HCT116 (cell line): ENCODE measurements around the gene SYN1.

ENCODE experiments used
- FOSL1 ChIP-seq: IDR thresholded peaks from 2 replicates; pipeline ENCODE4 v1.6.1; 2012; ENCODE audit warnings: low read depth
- JUND ChIP-seq: IDR thresholded peaks from 2 replicates; pipeline ENCODE4 v1.6.1; 2012
- POLR2A ChIP-seq: IDR thresholded peaks from 2 replicates; pipeline ENCODE4 v1.7.0; 2011; ENCODE audit warnings: borderline replicate concordance; ENCODE audit not compliant: insufficient read depth, insufficient read length; ENCODE audit errors: extremely low read depth
- SP1 ChIP-seq: IDR thresholded peaks from 2 replicates; pipeline ENCODE4 v1.6.1; 2012; ENCODE audit warnings: low read depth
- TF ChIP-seq, protein P1 (sequence below), 3 experiments: fragments of 200-600 bp in 1 of 3; sonication (generic) in 1 of 3; IDR thresholded peaks in 2 of 3; conservative IDR thresholded peaks in 1 of 3; 2 replicates each; pipeline ENCODE4 v1.5.1; 2012 to 2017; ENCODE audit warnings: low read depth in 2 of 3, low read length in 2 of 3, antibody characterized with exemption in 1 of 3, borderline replicate concordance in 1 of 3, control low read depth in 1 of 3, mild to moderate bottlenecking in 1 of 3, mixed read lengths in 1 of 3, mixed run types in 1 of 3, moderate library complexity in 1 of 3; ENCODE audit not compliant: insufficient read depth in 1 of 3
- TF ChIP-seq, protein P2 (sequence below): IDR thresholded peaks from 2 replicates; pipeline ENCODE4 v1.6.1; 2012

DNA sequence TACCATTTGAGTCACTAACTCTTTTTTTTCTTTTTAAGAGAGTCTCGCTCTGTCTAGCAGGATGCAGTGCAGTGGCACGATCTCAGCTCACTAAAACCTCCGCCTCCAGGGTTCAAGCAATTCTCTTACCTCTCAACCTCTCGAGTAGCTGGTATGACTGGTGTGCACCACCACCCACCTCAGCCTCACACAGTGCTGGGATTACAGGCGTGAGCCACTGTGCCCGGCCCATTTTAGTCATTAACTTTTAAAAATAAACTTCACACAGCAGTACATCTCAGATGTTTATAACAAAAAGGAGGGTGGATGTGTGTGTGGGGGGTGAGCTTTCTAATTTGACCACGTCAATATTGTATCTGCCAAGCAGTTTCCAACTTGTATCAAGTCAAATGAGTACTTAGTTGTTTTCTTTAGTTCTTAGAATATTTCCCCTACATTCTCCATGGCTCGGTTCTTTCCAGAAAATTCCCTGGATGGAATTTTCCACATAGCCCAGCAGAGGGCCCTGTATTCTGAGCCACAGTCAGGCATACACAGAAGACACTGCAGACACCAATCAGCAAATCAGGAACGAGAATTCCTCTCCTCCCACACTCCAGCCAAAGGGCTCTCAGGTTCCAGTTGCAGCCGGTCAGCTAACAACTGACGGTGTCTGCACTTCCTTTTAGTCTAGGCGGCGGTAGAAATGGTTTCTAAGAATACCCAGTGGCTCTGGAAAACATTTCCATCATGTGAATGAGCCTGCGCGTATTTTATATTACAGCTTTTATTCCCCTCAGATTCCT lies 78.7 kb downstream of the SYN1 start:
- TF ChIP-seq, protein P1, sequence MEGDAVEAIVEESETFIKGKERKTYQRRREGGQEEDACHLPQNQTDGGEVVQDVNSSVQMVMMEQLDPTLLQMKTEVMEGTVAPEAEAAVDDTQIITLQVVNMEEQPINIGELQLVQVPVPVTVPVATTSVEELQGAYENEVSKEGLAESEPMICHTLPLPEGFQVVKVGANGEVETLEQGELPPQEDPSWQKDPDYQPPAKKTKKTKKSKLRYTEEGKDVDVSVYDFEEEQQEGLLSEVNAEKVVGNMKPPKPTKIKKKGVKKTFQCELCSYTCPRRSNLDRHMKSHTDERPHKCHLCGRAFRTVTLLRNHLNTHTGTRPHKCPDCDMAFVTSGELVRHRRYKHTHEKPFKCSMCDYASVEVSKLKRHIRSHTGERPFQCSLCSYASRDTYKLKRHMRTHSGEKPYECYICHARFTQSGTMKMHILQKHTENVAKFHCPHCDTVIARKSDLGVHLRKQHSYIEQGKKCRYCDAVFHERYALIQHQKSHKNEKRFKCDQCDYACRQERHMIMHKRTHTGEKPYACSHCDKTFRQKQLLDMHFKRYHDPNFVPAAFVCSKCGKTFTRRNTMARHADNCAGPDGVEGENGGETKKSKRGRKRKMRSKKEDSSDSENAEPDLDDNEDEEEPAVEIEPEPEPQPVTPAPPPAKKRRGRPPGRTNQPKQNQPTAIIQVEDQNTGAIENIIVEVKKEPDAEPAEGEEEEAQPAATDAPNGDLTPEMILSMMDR (IDR thresholded peaks at IDR 0.05 in 2 of 3, conservative IDR thresholded peaks at IDR 0.05 in 1 of 3; ENCODE audit: borderline replicate concordance in 1 of 3, insufficient read depth in 1 of 3, low read depth in 2 of 3, low read length in 2 of 3): peak; percentile 37 to 51 (median 50); a peak in 4 of 6 replicates
- TF ChIP-seq SP1 (0 out of 2 replicates have a peak, but pooled peaks have one; percentile 29), FOSL1 (no peak), POLR2A (no peak), JUND (no peak)
- TF ChIP-seq, protein P2, sequence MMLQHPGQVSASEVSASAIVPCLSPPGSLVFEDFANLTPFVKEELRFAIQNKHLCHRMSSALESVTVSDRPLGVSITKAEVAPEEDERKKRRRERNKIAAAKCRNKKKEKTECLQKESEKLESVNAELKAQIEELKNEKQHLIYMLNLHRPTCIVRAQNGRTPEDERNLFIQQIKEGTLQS: no peak
